Endothelial cell of hepatic sinusoid (primary cell): ENCODE results near the gene CHD8.

ENCODE experiments used
- in situ Hi-C: cut with HindIII; loops from 2 replicates; pipeline ENCODE4 v1.10.0; 2017; ENCODE audit warnings: low sequenced_read_pairs

Gene CHD8

DNA sequence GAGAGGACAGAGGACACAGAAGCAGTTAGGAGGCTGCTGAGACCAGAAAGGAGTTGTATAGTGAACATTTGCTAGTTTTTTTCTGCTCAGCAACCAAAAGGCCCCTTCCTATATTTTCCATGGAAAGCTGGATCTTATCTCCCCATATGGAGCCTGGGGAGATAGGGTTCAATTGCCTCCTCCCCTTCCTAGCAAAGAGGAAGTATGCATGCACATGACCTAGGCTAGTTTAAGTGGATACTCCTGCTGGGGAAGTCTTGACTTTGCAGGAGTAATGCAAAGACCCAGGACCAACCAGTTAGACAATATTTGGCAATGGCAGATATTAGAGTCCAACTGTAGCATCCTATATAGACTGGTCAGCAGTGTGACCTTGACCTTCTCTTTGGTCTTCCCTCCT is 15.1 kb downstream of the CHD8 start:
- in situ Hi-C loops = no loop called here

DNA sequence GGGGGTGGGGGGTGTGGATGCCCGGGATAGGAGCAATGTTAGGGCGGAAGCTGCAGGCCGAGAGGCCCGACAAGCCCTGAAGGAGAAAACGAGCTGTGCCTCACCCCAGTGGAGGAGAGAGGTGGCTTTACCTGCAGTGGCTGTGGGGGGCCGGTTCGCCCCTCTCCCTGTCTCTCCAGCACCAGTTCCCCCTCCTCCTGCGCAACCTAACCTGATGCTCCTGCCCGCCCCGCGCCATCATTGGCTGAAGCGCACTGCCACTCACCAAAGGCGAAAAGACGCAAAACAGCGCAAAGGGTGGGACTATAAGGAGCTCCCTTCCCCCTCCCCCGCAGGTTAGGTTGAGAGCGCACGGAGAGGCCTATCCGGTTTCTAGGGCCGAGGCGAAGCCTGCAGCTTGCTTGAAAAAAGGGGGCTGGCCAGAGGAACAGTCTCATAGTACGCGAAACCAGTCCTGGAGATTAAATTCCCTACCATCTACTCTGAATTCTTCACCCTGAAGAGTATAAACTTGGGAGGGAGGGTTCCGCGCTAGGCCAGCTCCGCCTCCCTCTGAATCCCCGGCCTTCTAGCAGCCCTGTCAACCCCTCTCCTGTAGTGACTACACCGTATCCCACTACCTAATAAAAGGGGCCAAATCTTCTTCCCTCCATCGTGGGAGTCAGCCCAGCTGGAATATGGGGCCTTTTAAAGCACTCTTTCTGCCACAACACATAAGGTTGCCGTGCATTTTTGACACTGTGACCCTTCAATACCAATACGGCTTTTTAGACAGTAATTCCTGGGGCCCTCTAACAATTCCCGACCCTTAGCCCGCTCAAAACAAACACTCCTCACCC is 18.6 kb downstream of the CHD8 start:
- in situ Hi-C loops = no loop called here

DNA sequence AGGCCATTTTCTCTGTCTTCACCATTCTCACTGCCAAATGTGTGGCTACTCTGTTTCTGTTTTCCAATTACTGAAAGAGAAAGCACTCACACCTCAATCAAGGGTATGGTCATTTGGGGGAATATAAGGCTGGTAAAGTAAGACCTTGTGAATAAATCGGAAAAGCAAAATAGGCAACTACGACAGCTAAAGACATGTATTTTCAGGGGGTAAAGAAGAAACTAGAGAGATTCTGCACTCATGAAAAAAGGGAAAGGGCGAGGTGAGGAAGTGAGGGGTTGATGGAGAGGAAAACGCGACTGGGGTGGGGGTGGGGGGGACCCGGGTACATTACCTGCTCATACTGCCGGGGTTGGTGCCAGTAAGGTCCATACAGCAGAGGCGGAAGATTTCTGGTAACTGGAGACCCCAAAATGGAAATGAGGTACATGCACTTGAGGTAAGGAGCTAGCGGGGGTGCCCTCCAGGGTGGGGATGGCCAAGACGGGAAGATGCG is 19.3 kb downstream of the CHD8 start:
- in situ Hi-C loops = no loop called here

DNA sequence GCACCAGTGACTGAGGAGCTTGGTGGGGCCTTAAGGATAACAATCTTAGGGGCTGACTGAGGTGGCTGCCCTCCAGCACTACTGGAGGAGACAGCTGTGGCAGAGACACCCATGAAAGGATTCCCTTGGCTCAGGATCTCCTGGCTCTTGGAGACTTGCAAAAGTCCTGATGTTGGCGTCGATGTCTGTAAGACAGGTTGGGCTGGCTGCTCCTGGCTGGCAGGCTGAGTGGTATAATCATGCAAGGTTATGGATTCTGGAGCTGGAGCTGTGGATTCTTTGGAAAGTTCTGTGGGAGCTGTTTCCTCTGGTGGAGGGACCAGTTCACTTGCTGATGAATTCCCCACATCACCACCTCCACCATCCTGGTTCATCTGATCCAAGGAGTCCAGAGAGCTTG is 24.8 kb downstream of the CHD8 start:
- in situ Hi-C loops = no loop called here

DNA sequence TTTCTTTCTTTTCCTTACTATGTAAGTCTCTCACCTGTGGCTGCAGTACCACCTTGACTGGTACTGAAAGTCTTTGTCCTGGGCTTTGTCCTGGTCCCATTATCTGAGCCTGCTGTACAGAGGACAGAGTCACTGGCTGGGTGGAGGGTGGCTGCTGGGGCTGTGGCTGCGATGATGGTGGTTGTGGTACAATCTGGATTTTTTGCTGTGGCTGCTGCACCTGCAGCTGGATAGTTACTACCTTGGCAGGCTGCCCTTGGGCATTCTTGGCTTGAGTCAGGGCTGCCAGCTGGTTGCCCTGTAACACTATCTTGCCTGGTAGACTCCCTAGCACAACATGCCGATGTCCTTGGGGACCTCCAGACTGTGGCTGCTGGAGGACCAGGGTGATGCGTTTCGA is 27.0 kb downstream of the CHD8 start:
- in situ Hi-C loops = no loop called here

DNA sequence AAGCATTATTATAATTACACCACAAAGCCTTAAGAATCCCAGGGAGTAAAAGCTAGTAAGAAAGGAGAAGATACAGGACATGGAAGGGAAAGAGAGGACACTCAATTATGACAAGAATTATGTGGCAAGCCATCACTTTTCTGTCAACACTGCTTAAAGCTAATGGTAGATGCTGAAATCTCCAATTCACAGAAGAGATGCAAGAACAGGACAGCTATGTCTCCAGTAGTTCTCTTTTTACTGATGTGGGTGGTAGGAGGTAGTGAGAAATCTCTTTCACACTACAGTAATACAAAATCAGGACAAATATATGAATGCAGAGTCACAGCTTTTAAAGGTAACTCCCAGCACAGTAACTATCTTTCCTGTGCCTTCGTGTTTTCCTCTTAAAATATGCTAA is 29.2 kb downstream of the CHD8 start:
- in situ Hi-C loops = no loop called here

DNA sequence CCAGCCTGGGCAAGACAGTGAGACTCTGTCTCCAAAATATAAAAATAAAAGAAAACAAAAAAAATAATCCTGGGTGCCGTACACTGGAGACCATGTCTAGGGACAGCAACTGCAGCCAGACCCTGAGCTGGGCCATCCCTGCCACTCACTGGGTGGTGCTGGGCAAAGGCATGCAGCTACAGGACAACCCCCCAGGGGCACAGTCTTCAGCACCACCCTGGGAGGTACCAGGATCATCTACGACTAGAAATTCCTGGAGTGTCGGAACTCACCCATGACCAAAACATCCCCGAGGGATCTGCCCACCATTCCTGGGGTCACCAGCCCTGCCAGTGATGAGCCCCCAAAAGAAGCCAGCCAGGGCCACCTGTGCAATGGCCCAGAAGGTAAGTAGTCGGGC is 36.4 kb downstream of the CHD8 start:
- in situ Hi-C loops = no loop called here

DNA sequence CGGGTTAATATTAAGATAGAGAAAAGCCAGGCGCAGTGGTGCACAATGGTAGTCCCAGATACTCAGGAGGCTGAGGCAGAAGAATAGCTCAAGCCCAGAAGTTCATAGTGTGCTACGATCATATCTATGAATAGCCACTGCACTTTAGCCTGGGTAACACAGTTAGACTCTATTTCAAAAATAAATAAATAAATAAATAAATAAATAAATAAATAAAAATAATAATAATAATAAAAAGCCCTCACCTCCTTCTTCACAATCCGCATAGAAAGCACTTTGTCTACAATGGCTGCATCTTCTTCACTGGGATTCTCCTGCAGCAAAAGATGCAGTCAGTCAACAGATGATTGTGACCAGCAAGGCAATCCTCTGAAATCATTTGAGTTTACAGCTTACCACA is 40.6 kb downstream of the CHD8 start:
- in situ Hi-C loops = no loop called here

DNA sequence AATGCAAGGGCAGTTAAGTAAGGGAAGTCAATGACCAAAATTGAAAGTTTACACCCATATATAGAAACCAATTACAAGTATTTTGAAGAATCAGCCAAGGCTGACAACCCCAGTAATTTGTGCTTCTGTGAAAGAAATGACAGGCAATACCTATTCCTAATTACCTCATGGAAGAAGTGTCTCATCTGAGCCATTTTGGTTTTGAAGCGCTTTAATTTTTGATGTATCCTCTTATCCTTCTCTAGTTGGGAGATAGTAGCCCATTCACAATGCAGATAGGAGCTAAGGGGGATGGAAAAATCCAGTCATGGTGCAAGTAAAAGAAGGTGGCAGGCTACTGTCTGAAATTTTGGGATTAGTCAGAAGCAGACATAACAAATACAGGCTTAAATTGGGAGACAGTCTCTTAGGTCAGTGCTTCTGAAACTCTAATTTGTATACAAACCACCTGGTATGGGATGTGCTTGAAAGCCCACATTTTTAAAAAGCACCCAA is 41.7 kb downstream of the CHD8 start:
- in situ Hi-C loops = no loop called here

DNA sequence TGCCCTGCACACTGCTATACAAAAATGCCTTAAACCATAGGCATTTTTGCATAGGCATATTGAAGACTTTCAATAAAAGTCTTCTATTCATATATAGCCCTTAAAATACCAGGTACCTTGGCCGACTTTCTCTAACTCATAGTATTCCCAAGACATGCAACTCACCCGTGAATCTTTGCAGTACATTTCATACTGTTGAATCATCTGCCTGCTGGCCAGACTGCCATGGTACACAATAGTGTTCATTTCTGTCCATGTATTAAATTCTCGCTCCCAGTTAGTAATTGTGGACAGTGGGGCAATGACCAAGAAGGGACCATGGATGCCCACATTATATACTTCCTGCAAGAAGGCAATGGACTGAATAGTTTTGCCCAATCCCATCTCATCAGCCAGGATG is 47.8 kb downstream of the CHD8 start:
- in situ Hi-C loops = no loop called here

DNA sequence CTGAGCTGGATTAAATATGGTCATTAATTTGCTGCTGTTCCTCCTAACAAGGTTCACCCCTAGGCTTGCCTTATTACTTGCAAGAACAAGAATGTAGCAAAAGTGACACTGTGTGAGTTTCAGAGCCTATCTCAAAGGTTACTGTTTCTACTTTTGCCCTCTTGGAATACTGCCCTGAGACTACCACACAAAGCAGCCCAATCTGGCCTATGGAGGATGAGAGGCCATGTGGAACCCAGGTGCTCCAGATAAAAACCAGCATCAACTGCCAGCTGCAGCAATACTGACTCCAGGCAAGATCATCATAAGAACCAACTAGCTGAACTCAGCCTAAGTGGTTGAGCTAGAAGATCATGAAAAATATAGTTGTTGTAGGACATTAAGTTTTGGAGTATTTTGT is 49.7 kb downstream of the CHD8 start:
- in situ Hi-C loops = no loop called here

DNA sequence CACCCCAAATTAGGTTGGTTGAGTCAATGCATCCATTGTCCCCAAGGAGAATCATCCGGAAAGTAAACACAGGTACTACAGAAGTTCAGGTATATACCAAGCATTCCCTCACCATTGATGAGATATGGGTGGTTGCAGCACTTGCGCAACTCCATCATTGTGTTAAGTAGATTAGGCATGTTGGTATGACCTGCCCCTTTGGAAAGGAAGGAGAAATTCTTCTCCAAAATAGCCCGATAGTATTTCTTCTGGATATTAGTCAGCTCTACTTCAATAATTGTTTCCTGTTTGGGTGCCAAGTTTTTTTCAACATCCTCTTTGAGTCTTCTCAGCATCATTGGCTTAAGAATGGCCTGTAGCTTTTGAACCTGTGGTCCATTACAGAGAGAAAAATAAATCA is 50.8 kb downstream of the CHD8 start:
- in situ Hi-C loops = no loop called here

DNA sequence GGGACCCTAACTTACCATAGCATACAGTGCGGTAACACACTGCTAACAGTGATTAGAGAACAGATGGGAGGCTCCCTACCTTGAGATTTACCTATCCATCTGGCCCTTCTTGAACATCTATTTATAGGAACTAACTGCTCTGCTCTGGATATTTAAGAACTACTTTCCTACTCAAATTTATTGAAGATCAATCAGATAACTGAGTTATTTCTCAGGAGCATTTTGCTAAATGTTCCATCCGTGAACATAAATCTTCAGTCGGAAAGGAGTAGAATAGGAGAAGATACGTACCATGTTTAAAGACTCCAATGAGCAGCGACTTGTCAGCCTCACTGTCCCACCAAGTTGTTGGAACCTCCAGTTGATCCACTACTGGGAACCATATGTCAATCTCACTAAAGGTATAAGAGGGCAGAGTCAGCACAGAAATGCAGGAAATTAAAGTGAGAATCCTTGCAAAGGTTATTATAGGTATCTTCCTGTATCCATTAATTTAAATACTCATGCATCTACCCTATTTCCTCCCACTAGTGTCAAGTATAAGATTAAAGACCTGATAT is 56.5 kb downstream of the CHD8 start:
- in situ Hi-C loops = no loop called here

DNA sequence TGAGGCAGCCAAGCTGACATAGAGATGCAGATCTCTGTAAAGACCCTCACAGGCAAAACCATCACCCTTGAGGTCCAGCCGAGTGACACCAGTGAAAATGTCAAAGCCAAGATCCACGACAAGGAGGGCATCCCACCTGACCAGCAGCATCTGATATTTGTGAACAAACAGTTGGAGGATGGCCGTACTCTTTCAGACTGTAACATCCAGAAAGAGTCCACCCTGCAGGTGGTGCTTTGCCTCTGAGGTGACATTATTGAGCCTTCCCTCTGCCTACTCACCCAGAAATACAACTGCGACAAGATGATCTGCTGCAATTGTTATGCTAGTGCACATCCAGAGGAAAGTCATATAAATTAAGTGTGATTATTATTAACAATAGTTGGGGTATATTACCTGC is 57.0 kb downstream of the CHD8 start:
- in situ Hi-C loops = no loop called here

DNA sequence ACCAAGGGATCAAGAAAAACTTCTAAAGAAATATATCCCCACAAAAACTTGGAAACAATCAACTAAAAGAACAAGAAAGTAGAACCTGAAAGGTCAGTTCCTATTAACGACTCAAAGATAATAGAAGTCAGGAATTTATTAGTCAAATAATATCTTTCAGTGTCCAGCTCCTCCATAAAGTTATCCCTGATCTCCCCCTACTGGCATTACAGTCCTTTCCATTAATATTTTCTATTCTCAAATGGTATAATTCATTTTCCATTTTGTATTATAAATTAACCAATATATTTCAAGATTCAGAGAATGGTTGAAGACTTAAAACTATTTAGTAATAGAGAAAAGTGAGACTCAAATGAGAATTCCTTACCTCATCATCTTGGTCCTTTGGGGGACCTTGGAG is 60.5 kb downstream of the CHD8 start:
- in situ Hi-C loops = no loop called here

DNA sequence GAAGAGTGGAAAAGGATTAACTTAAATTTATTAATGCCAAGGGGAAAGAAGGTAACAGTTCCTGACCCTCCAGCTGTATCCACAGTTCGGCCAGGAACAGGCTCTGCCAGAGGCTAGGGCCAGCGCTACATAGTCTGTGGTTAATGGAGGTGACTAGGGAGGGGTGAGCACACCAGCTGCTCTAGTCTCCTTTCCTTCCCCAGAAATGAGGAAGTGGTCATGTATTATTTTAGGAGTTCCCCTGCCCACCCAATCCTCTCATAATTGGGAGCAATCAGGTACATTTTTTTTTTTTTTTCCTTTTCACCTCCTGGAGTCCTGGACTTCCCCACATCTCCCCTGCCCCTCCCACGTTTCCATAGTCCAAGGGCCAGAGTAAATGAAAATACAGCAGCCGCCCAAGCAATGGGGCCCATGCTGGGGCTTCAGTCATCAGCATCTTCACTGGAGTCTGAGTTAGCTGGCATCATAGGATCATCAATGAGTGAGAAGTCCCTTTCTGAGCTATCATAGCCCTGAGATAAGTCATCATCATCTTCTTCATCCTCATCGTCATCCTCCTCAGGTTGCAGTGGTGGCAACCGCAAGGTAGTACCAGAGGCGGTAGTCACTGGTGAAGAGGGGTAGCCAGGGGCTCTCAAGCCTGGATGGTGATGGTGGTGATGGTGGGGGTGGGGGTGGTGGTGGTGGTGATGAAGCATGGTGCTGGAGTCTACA is 70.6 kb downstream of the CHD8 start:
- in situ Hi-C loops = no loop called here

DNA sequence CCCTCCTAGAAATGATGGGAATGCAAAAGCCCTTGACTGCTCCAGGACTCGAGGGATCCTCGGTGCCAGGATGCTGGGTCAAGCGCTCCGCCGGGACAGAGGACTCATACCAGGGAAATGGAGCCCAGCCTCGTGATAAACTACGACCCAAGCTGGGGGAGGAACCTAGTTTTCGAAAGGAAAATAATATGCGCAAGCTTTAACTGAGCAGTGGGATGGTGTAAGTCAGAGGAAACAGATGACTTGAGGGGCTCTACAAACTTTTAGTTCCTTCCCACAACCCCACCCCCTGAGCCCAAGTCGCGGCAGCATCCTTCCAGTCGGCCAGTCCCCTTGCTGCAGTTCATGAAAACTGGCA is 71.5 kb downstream of the CHD8 start:
- in situ Hi-C loops = no loop called here

DNA sequence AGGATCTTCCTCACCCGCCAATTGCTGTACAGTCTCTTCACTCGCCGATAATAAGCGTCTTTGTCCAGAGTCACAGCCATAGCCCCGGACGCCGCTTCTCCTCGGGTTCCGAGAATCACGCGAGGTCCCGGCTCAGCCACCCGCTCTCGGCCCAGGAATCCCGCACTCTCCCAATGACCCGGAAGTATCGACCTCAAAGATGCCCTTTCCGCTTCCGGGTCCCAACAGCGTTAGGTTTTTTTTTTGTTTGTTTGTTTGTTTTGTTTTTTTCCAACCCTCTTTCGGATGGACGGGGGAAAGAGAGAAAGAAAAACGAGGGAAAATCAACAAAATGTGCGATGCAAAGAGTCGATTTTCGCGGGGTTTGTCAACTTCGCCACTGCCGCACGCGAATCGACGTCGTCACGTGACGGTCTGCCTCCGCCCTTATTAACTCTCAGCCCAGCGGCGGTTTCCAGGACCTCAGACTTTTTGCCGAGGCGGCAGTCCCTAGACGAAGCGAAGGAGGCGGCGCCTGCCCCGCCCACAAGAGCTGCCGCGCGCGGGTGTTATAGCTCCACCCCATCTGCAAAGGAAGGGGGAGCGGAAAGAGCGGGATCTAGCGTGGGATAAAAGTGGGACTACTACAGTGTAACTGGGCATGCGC is 72.0 kb downstream of the CHD8 start, which contains the start of gene SUPT16H:
SUPT16H (minus strand) TSS at position 172 of the 646 bp plus-strand sequence; CDS start at position 80, 92 bp downstream.
- in situ Hi-C loops = no loop called here

DNA sequence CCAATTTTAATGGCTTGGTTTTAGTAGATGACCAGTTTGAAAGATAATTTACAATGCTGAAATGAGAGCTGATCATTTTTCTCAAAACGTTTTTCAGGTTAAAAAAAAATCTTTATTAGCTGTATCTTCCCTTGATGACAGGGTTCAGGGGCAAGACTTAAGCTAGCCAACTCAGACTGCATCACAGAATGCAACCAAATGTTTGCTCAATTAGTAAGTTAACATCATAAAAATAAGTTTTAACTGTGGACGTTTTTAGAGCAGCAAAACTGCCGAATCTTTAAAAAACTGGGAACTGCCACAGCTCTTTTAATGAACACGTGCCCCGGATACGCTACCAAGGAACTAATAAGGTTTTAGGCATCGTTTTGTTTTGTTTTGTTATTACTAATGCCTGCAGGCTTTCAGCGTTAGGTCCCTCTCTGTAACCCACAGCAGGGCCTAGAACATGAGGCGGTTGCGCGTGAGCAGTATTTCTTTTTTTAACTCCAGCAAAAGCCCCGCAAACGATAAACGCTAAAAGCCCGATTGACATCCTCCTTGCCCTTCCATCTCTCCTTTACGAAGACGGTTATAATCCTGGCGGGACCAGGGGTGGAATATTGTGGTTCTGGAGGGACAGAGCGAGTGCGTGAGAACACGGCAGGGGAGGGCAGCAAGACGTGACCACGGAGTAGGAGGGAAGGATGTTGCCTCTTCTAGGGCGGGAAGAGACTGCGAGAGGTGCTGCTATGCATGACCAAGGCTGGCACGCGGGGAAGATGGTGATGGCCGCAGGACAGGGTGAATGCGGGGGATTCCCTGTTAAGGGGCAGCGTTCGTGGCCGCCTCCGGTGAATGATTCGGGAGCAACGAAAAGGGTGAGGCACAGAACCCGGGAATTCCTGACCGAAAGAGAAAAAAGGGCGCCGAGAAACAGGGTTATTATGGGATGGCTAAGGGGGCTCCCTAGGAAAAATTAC is 72.8 kb downstream of the CHD8 start:
- in situ Hi-C loops = no loop called here

DNA sequence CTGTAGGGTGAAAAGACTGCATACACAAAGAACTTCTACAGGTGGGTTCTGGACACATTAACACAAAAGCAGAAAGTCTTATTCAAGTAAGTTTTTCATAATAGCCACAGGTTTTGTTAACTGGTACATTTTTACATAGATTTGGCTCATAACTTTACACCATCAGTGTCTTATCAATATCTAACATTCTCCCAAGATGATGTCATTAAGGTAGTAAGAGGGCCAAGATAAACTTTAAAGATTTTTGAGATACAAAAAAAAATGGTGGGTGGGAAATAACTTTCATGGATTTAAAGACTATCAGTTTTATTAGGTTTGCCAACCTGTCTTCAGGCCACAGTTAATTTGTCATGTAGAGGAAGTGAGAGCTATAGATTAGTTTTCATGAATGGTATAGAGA is 73.8 kb downstream of the CHD8 start:
- in situ Hi-C loops = no loop called here
